T-helper 2 cell treated with Interferon-gamma antibody and Interleukin-4, amounts not matched to agents 100 ng/mL and 5 ng/mL, for 36 hours (primary cell): ENCODE results near the gene EXTL1. TPM values are rescaled to one million over a fixed set of nuclear protein-coding genes. Genes with fewer than 3 reads are reported as not detected.

Experiments
- intact Hi-C: fragments of 100-400 bp; cut with micrococcal nuclease; formaldehyde crosslinking; loops from one replicate; pipeline ENCODE4 v1.15.1; 2023
- total RNA-seq: library from RNA; stranded (reverse); gene quantifications from 2 replicates; pipeline ENCODE4 v1.2.3, GENCODE V29; 2022

EXTL1 gene
- total RNA-seq, 1 donor from 2014 or later = not detected

DNA sequence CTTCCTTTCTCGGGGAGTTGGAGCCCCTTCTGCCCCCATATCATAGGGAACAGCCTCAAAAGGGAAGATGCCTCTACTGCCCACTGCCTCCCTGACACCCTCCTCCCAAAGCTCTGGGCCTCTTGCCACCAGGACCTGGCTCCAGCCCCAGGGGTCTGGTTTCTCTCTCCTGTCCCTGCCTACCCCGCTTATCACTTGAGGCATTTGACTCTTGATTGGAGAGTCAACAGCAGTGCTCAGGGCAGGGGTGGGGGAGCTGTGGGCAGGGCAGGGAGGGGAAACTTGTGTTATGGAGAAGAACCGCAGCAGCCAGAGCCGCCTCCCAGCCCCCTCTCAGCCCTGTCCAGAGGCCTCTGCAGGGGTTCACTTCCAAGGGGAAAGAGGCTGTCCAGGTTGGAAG, 45.3 kb downstream of the EXTL1 start:
- intact Hi-C loops = no loop called here

DNA sequence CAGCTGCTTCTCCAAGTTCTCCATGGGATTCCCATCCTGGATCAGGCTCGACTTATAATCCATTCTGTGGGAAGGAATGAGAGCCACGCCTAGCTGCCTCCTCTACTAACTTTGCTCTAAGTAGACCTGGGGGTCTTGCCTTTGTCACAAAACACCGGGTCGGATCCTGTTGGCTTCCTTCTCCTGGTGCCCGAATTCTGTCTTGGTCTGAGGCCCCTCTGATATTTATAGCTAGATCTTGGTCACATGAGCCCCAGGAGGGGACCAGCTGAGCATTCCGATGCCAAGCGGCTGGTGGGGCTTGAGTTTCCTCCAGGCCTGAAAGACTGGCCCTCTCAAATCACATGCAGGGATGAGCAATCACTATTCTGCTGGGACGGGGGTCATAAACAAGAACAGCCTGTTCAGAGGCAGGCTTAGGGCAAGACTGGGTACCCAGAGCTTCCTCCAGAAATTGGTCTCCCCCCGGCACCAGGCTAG, 45.9 kb downstream of the EXTL1 start, which contains the start of gene TRIM63:
Gene TRIM63, minus strand, starts transcription at position 199 of the 480 bp plus-strand sequence. Its CDS starts 136 bp downstream, at position 63.
- intact Hi-C loops = no loop called here

DNA sequence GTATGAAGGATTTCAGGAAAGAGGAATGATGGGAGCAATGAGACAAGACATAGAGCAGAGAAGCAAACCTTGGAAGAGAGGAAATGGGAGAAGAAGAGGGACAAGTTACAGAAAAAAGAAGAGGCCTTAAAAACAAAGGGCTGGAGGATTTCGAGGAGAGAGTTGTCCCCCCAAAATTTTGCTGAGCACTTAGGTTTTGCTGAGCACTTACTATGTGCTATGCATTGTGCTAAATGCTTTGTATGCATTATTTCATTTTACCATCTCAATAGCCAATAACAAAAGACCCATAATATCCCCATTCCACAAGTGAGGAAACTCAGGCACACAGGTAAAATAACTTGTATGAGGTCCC, 48.3 kb downstream of the EXTL1 start:
- intact Hi-C loops = no loop called here

DNA sequence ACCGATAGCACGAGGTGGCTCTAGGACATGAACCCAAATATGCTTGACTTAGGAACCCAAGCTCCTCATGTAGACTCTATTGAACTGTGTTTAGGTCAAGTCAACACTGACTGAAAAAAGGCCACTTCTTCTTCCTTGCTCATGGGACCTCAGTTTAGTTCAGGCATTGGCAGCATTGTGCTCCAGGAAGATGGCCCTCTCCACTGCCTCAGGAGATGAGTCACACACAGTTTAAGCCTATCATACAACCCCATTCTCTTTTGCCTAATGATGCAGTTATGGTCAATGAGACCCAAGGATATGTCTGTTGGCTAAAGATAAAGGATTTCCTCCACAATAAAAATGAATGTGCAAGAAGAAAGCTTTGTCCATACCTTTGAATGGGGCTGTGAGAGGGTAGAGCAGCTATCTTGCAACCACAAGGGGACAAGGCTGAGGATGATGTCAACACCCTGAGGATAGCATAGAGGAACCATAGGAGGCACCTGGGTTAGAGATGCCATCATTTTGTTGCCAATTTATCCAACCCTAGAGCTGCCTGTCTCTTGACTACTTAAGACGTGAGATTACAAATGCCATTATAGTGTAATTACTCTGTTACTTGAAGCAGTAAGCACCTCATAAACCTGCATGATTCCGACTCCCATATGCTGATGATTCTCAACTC, 48.9 kb downstream of the EXTL1 start:
- intact Hi-C loops = no loop called here

DNA sequence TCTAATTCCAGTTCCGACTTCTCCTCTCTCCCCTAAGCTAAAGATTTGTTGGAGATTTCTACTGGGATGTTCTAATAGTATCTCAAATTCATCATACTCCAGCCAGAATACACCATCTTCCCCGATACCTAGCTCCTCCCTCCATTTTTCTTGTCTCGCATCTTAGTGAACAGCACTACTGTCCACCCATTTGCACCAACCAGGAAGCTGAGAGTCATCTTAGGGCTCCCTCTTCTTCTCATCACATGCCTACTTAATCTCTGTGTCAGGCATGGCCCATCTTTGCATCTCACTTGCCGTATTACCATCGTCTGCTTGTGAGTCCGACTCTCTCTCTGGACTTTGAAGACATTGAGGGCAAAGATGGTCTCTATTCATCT, 49.4 kb downstream of the EXTL1 start:
- intact Hi-C loops = no loop called here

DNA sequence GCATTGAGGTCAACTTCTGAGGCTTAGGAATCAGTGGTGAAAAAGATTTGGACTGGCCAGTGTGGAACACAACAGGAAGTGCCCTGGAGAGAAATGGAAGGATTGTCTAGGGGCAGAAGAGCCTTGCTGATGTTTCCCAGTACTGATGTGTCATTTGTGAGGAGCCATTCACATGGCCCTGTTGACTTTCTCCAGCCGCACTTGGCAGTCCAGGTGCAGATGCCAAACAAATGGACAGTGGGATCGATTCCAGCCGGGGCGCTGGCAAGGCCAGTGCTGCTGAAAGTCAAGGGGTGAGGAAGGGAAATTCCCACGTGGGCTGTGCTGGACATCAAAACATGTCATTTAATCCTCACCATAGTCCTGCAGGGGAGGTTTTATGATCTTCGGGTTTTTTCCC, 50.7 kb downstream of the EXTL1 start:
- intact Hi-C loops = no loop called here

DNA sequence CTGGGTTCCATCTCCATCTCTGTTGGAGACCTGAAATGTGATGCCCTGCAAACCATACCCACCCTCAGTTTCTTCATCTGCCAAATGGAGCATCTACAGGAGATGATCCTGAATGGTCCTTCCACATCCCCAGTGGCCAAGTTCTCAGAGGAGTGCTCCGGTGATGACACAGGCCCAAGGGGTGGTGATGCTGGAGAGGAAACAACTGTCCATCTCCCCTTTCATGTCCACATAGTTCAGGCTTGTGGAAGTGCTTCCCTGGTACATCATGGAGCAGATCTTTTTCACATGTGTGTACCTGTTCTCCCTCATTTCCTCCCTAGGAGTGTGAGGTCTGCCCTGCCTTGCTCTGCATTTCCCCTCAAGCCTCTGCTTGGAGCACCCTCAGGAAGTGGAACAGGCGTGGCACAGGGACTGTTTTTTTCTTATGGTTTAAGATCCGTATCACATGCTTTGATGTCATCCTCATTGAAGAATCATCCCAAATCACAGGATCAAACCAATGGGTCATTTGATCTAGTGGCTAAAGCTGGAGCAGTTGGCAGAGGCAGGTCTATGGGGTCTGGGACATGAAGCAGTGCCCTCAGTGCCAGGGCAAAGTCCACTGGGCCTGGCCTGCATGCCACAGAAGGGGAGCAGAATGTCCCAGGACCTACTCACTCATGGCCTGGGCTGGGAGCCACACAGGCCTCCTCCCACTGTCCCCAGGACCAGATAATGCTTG, 54.0 kb downstream of the EXTL1 start:
- intact Hi-C loops = no loop called here

DNA sequence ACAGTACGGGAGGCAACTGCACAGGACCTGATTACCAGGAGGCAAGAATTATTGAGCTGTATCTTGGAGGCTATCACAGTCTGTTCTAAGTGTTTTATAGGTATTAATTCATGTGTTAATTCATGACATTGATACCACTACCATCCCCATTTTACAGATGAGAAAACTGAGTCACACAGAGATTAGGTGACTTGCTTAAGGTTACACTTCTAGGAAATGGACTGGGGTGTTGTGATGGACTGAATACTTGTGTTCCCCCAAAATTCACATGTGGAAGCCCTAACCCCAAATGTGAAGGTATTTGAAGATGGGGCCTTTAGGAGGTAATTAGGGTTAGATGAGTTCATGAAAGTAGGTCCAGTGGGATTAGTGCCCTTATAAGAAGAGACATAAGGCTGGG, 55.9 kb downstream of the EXTL1 start:
- intact Hi-C loops = no loop called here

DNA sequence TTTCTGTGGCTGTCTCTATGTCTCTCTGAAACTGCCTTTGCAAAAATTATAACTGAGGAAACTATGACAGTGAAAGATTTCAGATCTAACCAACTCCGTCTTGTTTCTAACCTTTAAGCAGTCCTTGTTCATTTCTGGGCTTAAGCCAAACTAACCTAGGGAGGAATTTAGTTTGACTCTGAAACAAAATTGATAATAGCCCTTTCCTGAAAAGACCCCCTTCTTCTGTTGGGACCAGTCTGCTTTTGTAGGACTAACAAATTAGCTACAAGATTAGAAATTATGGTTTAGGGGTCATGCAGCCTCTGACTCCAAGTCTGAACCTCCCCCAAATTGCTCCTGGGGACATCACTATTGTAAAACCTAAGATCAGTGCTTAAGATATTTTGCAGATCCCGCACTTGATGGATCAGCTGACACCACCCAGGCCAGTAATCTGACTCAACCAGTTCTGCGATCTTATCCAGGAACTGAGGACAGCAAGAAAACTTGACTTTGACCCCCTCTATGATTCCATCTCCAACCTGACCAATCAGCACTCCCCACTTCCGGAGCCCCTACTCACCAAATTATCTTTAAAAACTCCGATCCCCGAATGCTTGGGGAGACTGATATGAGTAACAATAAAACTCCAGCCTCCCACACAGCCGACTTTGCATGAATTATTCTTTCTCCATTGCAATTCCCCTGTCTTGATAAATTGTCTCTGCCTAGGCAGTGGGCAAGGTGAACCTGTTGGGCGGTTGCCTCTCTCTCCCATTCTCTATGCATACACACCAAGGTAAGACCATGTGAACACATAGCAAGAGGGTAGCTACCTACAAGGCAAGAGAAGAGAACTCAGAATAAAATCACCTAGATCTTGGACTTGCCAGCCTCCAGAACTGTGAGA, 57.0 kb downstream of the EXTL1 start:
- intact Hi-C loops = no loop called here

DNA sequence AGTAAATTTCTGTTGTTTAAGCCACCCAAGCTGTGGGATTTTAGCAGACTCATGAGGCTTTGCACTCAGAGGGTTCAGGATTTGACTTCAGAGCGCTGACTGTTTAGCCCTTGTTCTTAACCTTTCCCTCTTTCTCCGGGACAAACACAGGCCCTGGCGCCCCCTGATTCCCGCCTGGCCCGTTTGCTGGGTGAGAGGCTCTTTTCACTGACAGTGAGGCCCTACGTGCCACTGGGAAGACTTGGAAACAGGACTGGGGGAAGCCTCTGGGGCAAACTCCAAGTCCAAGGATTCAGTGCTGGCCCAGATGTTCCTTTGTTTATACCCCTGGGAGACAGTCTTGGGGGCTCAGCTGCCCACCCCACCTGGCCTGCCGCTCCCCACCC, 57.6 kb downstream of the EXTL1 start:
- intact Hi-C loops = no loop called here

DNA sequence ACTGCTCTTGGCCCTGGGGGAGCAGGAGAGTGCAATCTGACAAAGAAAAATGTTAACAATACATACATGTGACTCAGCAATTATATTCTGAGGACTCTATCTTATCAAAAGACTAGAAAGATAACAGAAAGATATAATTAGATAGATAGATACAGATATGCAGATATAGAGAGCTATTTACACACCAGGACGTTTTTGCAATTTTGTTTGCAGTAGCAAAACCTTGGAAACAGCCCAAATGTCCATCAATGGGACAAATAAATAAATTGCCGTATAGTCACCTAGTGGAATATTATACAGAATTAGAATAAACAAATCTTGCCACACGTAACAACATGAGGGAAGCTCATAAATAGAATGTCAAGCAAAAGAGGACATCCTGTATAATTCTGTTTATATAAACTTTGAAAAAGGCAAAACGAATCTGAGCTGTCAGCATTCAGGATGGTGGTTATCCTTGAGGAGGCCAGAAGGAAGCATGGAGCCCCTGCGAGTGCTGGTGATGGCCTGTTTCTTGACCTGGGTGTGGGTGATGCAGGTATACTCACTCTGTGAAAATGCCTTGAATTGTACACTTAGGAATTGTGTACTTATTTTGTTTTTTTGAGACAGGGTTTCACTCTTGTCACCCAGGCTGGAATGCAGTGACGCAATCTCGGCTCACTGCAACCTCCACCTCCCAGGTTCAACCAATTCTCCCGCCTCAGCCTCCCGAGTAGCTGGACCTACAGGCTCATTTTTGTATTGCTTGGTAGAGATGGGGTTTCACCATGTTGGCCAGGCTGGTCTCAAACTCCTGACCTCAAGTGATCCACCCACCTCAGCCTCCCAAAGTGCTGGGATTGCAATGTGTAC, 58.6 kb downstream of the EXTL1 start:
- intact Hi-C loops = no loop called here

DNA sequence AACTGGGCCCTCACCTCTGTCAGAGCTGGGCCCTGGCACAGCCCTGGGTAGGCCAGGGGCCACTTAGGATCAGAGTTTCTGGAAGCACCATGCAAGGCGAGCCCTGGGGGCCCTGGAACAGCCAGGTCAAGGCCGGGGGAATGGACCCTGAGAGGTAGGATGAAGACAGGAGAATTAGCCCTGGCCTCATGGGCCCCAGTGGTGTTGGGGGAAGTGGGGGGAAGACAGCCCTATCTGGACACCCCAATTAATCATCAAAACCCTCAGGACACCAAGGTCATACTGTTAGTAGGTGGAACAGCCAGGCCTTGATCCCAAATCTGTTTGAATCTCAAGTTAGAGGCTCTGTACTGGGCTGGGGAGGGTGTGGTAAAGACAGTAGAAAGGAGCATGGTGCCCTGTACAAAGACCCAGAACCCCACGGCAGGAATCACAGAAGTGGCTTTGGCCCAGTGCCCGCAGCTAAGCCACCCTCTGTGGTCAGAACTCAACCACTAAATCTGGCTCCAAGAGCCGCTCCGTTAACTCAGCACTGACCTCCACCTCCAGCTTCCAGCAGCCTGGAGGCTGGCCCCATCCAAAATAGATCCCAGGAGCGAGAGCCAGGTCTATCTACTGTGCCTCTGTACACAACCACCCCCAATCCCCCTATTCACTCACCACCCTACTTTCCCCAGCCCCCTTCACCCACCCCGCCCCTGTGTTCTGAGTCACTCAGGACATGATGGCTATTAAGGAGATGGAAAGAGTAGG, 59.9 kb downstream of the EXTL1 start:
- intact Hi-C loops = no loop called here

DNA sequence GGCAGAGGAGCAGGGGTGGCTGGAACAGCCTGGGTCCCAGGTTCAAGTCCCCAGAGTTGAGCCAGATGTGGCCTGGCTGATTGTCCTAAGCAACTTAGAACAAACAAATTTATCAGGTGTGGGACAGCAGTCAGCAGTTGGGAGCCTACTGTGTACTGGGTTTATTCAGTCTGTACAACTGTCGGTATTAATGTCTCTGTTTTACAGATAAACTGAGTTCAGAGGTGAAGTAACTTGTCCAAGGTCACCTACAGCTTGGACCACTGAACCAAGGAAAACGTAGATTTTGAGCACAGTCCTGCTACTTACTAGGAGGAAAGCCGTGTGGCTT, 60.4 kb downstream of the EXTL1 start:
- intact Hi-C loops = no loop called here

DNA sequence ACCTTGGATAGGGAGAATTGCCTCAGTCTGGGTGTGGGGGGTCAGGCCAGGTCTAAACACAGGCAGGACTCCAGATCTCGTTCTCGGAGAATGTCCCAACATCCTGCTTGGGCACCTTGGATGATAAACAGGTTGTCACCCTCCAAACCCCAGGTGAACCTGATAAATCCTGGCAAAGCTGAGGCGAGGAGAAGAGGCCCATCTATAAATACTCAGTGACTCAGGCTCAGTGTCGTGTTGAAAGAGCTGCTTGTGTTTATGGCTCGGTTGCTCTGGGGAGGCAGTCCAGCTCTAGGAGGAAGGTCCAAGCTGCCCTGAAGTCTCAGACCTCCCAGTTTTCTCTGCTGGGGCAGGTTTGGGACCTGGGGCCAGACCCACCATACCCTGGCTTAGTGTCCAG, 61.6 kb downstream of the EXTL1 start:
- intact Hi-C loops = no loop called here

DNA sequence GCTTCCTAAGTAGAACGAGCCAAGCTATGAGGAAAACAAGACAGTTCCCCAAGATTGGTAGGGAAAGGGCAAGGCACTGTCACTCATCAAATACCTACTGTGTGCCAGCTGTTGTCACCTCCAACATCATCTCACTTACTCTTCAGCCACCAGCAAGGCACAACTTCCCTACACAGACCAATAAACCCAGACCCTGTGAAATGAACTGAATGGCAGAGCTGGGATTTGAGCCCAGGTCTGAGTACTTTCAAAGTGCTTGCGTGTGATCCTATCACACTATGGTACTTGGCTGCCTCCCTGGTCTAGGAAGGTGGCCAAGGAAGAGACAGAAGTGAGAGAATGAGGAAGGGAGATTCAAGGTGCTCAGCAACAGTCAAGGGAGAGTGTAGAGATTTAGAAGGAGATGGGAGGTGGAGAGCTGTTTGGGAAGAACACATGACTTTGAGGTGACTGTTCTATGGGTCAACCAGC, 62.6 kb downstream of the EXTL1 start:
- intact Hi-C loops = no loop called here

DNA sequence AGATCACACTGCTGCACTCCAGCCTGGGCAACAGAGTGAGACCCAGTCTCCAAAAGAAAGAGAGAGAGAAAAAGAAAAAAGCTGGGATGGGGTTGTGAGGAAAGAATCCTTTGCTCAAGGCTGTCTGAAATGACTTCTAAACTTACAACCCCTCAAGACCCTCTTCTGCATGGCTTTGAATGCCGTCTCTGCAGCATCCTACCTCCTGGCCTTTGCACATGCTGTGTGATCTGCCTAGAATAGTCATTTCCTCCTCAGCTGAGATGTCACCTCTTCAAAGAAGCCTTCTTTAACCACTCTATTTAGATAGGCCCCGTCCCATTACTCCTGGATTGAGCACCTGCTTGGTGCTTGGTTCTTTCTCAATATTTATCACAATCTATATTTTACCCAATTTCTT, 63.3 kb downstream of the EXTL1 start:
- intact Hi-C loops = no loop called here
